GM12891 (cell line): Measurements from ENCODE around the gene SNX21.

Experiments
- DNase-seq: peaks from one replicate; pipeline ENCODE4 v3.0.0; 2011; ENCODE audit warnings: low spot score; ENCODE audit not compliant: insufficient read length
- FAIRE-seq: peaks from 2 replicates; lab custom pipeline; 2011; peaks lifted over from hg19 to GRCh38; lab: Jason Lieb, UNC
- PAX5 ChIP-seq: IDR thresholded peaks from 2 replicates; pipeline ENCODE4 v1.6.1; 2011; ENCODE audit warnings: low read length, moderate library complexity, mild to moderate bottlenecking; ENCODE audit not compliant: insufficient read depth, severe bottlenecking
- POLR2A ChIP-seq: IDR thresholded peaks from 2 replicates; pipeline ENCODE4 v1.6.1; 2011; ENCODE audit warnings: low read depth, low read length, control low read depth
- POLR2AphosphoS5 ChIP-seq: IDR thresholded peaks from 2 replicates; pipeline ENCODE4 v1.6.1; 2011; ENCODE audit warnings: low read depth, low read length, control low read depth
- POU2F2 ChIP-seq: IDR thresholded peaks from 2 replicates; pipeline ENCODE4 v1.6.1; 2011; ENCODE audit warnings: low read depth, mild to moderate bottlenecking, control low read depth, low read length, moderate library complexity
- SPI1 ChIP-seq: IDR thresholded peaks from 2 replicates; pipeline ENCODE4 v1.6.1; 2011; ENCODE audit warnings: low read depth, low read length, control low read depth
- TAF1 ChIP-seq: IDR thresholded peaks from 2 replicates; pipeline ENCODE4 v1.6.1; 2011; ENCODE audit warnings: low read depth, low read length, control low read depth

SNX21 gene

GRCh38 chr20:45874576-45874975, 41.0 kb downstream of the SNX21 start:
- FAIRE-seq, result no peak
- no peak for TF ChIP-seq POLR2AphosphoS5
- TF ChIP-seq PAX5, result no peak
- no peak for TF ChIP-seq POU2F2
- no peak for TF ChIP-seq SPI1
- no peak for TF ChIP-seq TAF1
- TF ChIP-seq POLR2A, result no peak
- no peak for DNase-seq

GRCh38 chr20:45878076-45878761, 44.6 kb downstream of the SNX21 start:
- TF ChIP-seq TAF1 (no peak), PAX5 (no peak), POLR2AphosphoS5 (no peak), POLR2A (no peak), SPI1 (no peak), POU2F2 (no peak)
- FAIRE-seq (no peak), DNase-seq (no peak)

- peak; percentile 50 for TF ChIP-seq PAX5
- TF ChIP-seq POLR2AphosphoS5, result peak; percentile 97
- peak; percentile 98 for TF ChIP-seq TAF1
- TF ChIP-seq POLR2A, result peak; percentile 97
- TF ChIP-seq SPI1, result no peak
- no peak for TF ChIP-seq POU2F2
- FAIRE-seq (peak; percentile 97), DNase-seq (peak; percentile 94)
These were observed 47.6 kb downstream of the SNX21 start, which contains the start of gene ZSWIM1 for GRCh38 chr20:45880988-45881788. Gene ZSWIM1 (plus strand): TSS chr20:45881227. CDS start chr20:45882593, 1,366 bp downstream.

DNA sequence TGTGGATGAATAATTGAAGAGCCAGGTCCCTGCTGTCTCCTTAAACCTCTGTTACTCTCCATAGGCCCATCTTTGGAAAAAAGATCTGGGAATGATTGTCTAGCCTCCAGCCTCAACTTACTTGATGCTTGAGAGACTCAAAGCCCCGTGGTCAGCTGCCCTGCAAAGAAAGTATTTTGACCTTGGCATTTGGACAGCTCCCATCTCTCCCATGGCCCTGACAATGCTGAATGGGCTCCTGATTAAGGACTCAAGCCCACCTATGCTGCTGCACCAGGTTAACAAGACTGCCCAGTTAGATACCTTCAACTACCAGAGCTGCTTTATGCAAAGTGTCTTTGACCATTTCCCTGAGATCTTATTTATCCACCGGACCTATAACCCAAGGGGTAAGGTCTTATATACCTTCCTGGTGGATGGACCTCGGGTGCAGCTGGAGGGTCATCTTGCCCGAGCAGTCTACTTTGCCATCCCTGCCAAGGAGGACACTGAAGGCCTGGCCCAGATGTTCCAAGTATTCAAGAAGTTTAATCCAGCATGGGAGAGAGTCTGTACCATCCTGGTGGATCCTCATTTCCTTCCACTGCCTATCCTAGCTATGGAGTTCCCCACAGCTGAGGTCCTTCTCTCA, 49.0 kb downstream of the SNX21 start:
- FAIRE-seq (no peak), DNase-seq (no peak)
- TF ChIP-seq SPI1 (no peak), POLR2AphosphoS5 (no peak), POU2F2 (no peak), PAX5 (no peak), TAF1 (no peak), POLR2A (no peak)

DNA sequence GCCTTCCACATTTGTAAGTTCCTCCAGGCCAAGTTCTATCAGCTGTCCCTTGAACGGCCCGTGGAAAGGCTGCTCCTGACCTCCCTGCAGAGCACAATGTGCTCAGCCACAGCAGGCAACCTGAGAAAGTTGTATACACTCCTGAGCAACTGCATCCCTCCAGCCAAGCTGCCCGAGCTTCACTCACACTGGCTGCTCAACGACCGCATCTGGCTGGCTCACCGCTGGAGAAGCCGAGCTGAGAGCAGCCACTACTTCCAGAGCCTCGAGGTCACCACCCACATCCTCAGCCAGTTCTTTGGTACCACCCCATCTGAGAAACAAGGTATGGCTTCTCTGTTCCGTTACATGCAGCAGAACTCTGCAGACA, 49.5 kb downstream of the SNX21 start:
- FAIRE-seq, result no peak
- DNase-seq, result no peak
- no peak for TF ChIP-seq TAF1
- TF ChIP-seq POU2F2, result no peak
- TF ChIP-seq PAX5, result no peak
- no peak for TF ChIP-seq SPI1

DNA sequence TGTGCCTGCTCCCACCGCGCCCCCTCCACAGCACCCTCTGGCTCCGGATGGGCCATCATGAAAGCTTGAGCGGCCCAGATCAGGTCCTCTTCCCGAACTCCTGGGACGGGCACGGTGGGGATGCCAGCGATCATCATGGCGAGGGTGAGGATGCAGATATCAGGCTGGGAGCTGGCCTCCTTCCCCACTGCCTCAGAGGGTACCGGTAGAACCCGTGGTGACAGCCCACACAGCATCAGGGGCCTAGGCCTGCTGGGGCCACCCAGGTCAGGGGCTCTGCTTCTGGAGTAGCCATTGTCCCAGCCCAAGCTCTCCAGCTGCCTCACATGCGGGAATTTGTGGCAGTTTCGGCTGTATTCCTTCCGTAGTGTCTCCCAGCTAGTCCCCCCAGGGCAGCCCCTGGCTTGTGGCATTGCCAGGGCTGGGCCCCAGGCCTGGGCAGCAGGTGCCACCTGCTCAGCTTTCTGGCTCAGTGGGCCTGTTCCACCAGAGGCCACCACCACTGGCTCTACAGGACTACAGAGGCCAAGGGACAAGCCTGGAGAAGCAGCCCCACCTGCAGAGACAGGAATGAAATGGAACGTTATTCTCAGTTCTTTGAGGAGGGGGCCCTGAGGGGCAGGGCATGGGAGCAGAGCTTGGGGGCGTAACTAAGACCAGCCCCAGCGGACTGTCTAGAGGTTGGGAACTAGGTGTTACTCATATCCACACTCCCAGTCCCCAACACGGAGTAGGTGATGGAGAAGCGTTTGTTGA, 53.2 kb downstream of the SNX21 start:
- FAIRE-seq (no peak), DNase-seq (no peak)
- 0 out of 2 replicates have a peak, but pooled peaks have one; percentile 42 for TF ChIP-seq POLR2AphosphoS5
- no peak for TF ChIP-seq SPI1

DNA sequence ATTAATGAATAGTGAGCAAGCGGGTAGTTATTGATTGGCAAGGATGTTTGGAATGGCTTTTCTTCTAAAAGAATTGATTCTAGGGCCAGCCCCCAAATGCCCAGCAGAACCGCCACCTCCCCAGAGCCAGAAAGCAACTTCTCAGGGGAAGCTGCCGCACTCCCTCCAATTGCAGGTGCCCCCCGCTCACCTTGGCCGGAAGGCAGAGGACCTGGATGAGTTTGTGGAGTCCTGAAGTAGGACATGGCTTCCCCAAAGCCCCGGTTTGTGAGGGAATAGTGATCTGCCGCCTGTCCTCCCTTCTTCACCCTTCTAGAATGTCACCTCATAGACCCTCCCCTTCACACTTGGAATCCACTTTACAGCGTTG, 53.7 kb downstream of the SNX21 start, which contains the start of gene SPATA25:
Gene SPATA25 (minus strand): TSS at position 277 of the 370 bp plus-strand sequence. CDS start 32 bp downstream, at position 245.
- no peak for DNase-seq
- no peak for FAIRE-seq
- TF ChIP-seq TAF1 (no peak), POU2F2 (no peak), POLR2A (no peak), SPI1 (no peak), POLR2AphosphoS5 (no peak), PAX5 (no peak)

DNA sequence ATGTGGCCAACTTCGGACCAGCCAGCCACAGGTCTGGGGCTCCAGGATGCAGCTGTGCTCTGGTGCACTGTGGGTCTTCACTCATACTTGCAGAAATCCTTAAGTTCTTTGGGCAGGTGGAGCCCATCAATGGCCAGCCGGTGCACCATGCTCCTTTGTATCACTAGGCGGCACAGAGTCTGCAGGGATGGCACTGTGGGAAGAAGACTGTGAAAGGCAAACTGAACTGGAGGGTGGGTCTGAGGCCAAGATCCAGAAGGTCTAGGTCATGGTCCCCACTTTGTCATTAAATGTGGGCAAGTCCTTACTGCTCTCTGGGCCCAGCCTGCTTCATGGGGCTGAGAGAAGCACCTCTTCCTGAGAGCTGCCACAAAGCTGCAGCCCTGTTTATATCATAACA, 55.1 kb downstream of the SNX21 start:
- TF ChIP-seq SPI1 (no peak), POLR2A (no peak)
- no peak for FAIRE-seq
- no peak for DNase-seq
